Eye (tissue), 1 donor: ENCODE data around the gene GPATCH1.
"Not testable (repeated sequence)": the region's sequence is repeated elsewhere in the genome, so short reads cannot be mapped to it uniquely, and the experiment has no call there.

ENCODE experiments used
- DNase-seq: peaks from one replicate; pipeline ENCODE4 v3.0.0-alpha.2; 2015

Gene GPATCH1

DNA sequence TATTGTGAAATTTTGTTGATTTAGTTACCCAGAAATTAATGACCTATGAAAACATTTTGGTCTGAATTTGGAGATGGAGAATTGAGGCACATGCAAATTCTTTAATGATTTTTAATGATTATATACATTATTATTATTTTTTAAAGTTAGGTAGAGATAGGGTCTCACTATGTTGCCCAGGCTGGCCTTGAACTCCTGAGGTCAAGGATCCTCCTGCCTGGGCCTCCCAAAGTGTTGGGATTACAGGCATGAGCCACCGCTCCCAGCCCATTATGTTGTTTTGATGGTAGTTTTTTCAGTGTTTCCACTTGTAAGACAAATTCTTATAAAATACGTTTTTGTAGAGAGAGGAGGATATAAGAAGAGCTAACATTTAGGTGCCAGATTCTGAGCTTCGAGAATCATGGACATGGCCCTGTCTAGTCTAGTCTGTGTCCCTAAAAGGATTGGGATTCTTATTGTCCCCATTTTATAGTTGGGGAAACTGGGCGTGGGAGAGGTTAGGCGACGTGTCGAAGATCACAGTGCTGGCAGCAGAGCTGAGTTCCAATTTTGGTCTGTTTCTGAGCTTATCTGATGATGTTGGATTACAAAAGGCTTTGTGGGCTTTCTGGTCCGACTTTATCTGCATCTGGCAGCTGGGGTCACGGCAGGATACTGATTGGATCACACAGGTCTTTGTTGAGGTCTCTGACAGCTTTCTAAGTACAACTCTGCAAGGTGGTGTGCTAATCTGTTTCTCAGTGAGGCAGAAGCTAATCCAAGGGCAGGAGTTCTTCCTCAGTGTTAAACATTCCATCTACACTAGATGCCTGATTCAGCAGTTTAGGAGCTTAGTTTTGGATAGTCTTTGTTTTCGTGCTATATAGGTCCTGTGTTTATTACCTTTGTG, 43.5 kb downstream of the GPATCH1 start:
- DNase-seq = peak; percentile 12

GRCh38 chr19:33125929-33126388, 45.0 kb downstream of the GPATCH1 start:
- peak; percentile 79 for DNase-seq

DNA sequence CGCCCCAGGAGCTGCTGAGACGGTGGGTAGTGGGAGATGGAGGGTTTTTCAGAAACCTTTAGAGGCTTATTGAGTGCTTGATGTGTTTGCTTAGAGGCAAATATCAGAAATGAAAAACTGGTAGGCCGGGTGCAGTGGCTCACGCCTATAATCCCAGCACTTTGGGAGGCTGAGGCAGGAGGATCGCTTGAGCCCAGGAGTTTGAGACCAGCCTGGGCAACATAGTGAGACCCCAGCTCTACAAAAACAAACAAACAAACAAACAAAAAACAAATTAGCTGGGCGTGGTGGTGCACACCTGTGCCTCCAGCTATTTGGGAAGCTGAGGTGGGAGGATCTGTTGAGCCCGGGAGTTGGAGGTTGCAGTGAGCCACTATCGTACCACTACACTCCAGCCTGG, 45.7 kb downstream of the GPATCH1 start:
- not testable (repeated sequence) for DNase-seq

DNA sequence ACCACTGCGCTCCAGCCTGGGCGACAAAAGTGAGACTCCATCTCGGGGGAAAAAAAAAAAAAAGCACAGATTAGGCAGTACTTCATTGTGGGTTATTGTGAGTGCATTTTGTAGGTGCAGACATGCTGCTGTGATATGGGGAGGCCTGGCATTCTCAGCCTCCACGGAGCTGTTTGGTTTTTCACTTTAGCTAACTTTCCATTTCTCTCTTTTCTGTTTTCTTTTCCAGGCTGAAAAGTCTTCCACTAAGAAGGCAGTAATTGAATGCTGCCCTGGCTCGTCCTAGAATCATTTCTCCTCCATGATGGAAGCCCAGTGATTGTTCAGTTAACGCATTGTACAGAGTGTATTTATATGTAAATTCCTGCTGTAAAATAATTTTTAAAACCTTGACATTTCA, 48.9 kb downstream of the GPATCH1 start:
- DNase-seq = no peak

DNA sequence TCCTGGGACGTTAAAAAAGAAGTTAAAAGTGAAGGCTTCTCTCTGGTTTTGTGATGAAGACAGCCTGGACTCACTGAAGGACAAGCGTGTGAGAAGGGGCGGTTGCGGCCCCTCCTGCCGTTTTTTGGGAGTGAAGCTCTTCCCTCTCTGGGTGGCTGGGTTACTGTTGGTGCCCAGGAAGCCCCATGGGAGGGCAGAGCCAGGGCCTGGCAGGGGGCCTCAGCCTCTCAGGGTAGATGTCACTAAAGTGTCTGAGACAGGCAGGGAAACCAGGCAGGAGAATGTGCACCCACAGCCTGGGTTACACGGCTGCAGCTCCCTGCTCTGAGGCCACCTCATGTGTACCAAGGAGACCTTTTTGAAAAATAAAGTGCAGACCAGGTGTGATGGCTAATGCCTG, 49.5 kb downstream of the GPATCH1 start:
- DNase-seq = no peak

DNA sequence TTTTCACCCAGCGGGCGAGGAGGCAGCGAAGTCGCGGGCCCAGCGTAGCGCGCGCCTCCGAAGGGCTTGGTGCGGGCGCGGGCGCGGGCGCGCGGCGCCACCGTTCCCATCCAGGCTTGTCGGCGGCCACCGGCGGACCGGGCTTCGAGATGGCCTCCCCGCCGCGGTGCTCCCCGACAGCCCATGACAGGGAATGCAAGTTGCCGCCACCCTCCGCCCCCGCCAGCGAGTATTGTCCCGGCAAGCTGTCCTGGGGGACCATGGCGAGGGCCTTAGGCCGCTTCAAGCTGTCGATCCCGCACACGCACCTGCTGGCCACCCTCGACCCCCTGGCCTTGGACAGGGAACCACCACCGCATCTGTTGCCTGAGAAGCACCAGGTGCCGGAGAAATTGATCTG, 51.0 kb downstream of the GPATCH1 start, which contains the start of gene WDR88:
Gene WDR88 (plus strand): TSS at position 94 of the 400 bp plus-strand sequence. CDS start 56 bp downstream, at position 150.
- DNase-seq = no peak

GRCh38 chr19:33132425-33132824, 51.4 kb downstream of the GPATCH1 start:
- DNase-seq = no peak

DNA sequence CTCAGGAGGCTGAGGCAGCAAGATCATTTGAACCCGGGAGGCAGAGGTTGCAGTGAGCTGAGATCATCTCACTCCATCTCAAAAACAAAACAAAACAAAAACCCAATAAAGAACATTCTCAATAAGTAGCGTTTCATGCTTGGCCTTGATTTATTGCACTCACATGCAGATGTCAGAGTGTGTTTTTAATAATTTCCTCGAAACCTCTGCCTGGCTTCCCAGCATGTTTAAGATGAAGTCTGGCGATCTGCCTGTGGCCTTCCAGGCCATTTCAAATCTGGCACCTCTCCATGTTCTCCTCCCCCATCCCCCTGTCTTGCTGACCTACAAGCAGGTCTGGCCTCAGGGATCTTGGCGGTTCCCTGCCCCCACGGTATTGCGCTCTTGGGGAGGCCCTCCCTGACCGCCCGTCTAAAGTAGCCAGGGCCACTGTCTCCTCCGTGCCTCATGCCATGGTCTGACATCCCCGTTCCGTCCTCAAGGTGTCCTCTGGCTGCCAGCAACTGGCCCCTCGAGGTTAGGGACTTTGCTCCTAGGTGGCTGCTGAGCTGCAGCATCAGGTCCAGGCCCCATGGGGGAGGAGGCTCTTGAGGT, 52.6 kb downstream of the GPATCH1 start:
- DNase-seq = no peak

DNA sequence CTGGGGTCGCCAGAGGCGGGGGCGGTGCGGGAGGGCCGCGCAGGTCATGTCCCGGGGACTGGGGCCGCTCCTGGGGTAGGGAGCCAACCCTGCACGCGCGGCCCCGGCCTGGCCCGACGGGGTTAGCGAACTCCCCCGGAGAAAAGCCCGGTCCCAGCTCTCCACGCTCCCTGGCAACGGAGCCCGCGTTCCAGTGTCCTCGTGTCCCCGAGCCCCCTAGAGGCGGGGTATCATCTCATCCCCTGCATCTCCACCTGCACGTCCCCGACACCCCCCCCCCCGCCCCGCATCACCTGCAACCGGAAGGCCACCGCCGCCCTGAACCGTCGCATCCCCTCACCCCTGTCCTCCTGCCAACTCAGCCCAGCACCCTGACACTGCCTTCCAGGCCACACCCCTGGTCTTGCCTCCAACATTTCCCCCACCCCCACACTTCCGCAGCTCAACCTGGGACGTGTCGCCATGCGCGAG, 53.6 kb downstream of the GPATCH1 start:
- DNase-seq = no peak

GRCh38 chr19:33139165-33139564, 58.2 kb downstream of the GPATCH1 start:
- DNase-seq = no peak

DNA sequence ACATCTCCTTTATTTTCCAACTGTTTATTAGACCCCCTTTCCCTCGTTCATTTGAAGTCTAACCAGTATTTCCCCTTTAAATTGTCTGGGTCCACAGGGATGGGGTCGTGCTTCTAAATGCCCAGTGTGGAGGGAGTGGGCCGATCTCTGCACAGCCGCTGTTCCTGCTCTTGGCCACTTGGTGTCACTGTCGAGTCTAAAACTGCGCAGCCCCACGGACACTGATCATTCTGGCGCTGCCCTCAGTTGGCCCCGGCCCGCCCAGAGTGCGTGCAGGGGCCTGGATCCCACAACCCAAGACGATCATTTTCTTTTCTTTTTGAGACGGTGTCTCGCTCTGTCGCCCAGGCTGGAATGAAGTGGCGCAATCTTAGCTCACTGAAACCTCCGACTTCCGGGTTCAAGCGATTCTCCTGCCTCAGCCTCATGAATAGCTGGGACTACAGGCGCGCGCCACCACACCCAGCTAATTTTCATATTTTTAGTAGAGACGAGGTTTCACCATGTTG, 63.0 kb downstream of the GPATCH1 start:
- peak; percentile 88 for DNase-seq

- no peak for DNase-seq
Measured at GRCh38 chr19:33146209-33146608, 65.2 kb downstream of the GPATCH1 start.

DNA sequence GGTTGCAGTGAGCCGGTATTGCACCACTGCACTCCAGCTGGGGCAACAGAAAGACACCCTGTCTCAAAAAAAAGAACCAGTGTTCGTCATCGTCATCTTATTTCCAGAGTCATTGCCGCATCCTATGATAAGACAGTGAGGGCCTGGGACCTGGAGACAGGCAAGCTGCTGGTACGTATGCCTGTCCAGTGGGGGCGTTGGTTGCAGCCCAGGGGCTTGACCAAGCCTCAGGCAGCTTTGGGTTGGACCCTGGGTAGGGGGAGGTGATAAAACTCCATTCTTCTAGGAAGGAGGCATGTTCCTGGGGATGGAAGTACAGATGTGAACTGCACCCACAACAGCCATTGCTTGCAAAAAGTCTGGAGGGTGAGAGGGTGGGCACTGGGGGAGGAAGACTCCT, 66.6 kb downstream of the GPATCH1 start:
- DNase-seq = no peak

DNA sequence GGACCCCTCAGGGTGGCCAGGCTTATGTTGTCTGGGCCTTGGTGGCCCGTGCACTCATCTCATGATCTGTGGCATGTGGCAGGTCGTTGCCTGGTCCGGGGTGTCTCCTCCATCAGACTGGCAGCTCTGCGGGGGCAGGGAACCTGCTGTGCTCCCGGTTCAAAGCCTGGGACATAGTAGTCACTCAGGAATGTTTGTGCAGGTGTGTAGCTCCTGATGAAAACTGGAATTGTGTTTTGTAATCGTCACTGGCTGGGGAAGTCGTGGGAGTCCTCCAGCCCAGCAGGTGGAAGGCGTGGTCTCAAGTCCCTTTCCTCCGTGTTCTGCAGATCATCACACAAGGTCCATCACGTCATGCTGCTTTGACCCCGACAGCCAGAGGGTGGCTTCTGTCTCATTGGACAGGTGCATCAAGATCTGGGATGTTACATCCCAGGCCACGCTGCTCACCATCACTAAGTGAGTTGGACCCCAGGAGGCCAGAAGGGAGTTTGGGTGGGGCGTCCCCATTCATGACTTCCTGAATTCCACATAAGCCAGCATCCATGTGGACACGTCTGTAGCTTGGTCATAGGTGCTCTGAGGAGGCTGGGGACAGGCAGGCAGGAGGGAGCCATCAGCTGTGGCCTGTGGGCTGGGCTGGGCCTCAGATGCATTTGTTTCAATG, 70.0 kb downstream of the GPATCH1 start:
- no peak for DNase-seq

- no peak for DNase-seq
Measured at GRCh38 chr19:33152176-33152575, 71.2 kb downstream of the GPATCH1 start.

DNA sequence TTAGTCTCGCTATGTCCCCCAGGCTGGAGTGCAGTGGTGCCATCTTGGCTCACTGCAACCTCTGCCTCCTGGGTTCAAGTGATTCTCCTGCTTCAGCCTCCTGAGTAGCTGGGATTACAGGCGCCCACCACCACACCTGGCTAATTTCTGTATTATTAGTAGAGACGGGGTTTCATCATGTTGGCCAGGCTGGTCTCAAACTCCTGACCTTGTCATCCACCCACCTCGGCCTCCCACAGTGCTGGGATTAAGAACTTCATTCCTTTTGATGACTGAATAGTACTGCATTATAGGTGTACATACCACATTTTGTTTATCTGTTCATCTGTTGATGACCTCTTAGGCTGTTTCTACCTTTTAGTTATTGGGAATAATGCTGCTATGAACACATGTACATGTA, 71.6 kb downstream of the GPATCH1 start:
- not testable (repeated sequence) for DNase-seq

- DNase-seq = not testable (repeated sequence)
Measured at GRCh38 chr19:33154313-33154712, 73.3 kb downstream of the GPATCH1 start.

DNA sequence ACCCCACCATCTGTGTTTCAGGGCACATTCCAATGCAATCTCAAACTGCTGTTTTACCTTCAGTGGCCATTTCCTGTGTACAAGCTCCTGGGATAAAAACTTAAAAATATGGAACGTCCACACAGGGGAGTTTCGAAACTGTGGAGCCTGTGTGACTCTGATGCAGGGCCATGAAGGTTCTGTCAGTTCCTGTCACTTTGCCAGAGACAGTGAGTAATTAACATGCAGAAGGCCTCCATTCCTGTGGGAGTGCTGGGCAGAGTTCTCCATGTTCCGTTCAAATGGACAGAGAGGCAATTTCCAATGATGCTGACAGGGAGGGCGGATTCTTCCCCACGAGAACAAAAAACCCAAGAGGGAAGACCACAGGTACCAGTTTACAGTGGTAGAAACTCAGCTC, 75.4 kb downstream of the GPATCH1 start:
- DNase-seq = no peak

DNA sequence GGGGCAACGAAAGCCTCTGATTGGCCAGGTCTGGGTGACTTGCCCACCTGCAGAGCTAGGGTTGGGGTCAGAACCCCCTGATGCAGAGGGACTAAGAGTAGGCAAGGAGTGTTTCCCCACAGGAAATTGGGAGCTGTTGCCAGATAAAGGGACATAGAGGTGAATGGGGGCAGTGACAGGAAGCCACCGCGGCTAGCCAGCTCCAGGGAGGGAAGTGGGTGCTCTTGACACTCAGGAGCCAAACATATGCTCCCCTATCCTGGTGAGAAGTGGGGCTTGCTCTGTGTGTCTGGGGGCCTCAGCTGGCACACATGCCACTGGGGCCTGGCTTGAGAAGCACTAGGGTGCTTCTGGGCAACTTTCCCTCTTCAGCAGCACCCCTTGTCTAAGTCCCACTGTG, 76.9 kb downstream of the GPATCH1 start:
- no peak for DNase-seq

DNA sequence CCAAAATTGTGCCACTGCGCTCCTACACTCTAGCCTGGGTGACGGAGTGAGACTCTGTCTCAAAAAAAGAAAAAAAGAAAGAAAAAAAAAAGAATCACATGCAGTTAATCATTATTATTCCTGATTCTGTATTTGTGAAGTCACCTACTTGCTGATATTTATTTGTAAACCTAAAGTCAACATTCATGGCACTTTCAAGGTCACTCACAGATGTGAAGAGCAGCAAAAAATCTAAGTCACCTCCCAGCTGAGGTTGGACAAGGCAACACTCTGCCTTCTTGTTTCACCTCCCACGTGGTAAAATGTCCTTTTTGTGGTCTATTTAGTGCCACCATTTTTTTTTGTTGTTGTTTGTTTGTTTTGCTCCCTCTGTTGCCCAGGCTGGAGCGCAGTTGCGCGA, 77.4 kb downstream of the GPATCH1 start:
- DNase-seq = no peak

DNA sequence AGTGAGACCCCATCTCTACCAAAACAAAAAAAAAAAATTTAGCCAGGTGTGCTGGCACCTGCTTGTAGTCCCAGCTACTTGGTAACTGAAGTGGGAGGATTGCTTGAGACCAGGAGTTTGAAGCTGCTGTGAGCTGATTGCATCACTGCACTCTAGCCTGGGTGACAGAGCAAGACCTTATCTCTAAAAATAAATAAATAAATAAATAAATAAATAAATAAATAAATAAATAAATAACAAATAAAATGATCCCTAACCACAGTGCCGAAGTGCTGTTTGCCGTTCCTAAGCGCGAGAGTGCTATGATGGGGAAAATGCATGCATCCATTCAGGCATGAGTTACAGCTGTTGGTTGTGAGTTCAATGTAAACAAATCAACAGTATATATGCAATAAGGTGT, 78.2 kb downstream of the GPATCH1 start:
- no peak for DNase-seq

GRCh38 chr19:33159893-33160292, 78.9 kb downstream of the GPATCH1 start:
- no peak for DNase-seq

DNA sequence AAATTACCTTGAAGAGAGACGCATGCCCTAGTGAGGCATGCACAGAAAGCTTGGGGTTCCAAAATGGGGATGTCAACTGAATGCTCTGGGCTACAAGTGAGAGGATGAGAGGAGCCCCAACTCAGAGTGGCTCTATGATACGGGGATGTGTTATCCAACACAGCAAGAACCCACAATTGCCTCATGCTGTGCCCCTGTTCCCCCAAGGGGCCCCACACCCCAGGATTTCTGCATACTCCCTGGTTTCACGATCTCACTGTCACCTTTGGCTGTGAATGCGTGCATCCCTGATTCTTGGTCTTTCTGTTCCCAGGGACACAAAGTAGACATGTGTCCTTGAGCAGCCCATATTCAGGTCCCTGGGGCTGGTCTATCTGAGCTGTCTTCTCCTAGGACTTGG, 80.2 kb downstream of the GPATCH1 start:
- DNase-seq = no peak
